ENCODE data around the gene GPD1. TPM values are rescaled to one million over a fixed set of nuclear protein-coding genes. Genes with fewer than 3 reads are reported as not detected.

Gene GPD1
- total RNA-seq, 2 donors from 2014 or later: 7.0 to 232 TPM

- no peak for DNase-seq
Measured at GRCh38 chr12:50086148-50086547, 17.7 kb upstream of the GPD1 start.

GRCh38 chr12:50087151-50087550 lies 16.7 kb upstream of the GPD1 start:
- H3K27me3 ChIP-seq: no peaks in the 10 kb centered on the region
- H3K9me3 ChIP-seq: no peaks in the 10 kb centered on the region
- WGBS, 2 donors: 79 to 81% methylated on average over 9 of the region's 9 CpGs
- H3K27ac ChIP-seq: no peak overlapping the region
- intact Hi-C loops (cut with DNase I): no loop called here
- H3K4me3 ChIP-seq: no peak overlapping the region
- no peak for ATAC-seq
- DNase-seq: no peak
- TF ChIP-seq CTCF (IDR thresholded peaks at IDR 0.05): no peak
- TF ChIP-seq POLR2A (IDR thresholded peaks at IDR 0.05): no peak
- peaks cover 23% of the 10 kb centered on the region for H3K4me1 ChIP-seq
- H3K36me3 ChIP-seq (replicated peaks in 1 of 2; ENCODE audit: insufficient read depth in 1 of 2, low read depth in 2 of 2): peaks cover 3 to 21% of the 10 kb centered on the region in 2 donors

More at GRCh38 chr12:50086148-50086547, 17.7 kb upstream of the GPD1 start:
- no peak for TF ChIP-seq CTCF (IDR thresholded peaks at IDR 0.05)
- no peak for TF ChIP-seq POLR2A (IDR thresholded peaks at IDR 0.05)
- intact Hi-C loops (cut with DNase I): no loop called here
- no peak for ATAC-seq
- WGBS, 2 donors: 52 to 57% methylated on average over 5 of the region's 5 CpGs
- Histone ChIP-seq H3K27me3 (no peaks in the 10 kb centered on the region), H3K4me3 (no peak overlapping the region), H3K27ac (peak overlapping the region in 3 of 4 donors; percentile 86 to 96 (median 88)), H3K4me1 (peaks cover 23% of the 10 kb centered on the region), H3K36me3 (replicated peaks in 1 of 2; ENCODE audit: insufficient read depth in 1 of 2, low read depth in 2 of 2) (peaks cover 3 to 15% of the 10 kb centered on the region in 2 donors), H3K9me3 (no peaks in the 10 kb centered on the region)

GRCh38 chr12:50087995-50088394 lies 15.8 kb upstream of the GPD1 start:
- no peaks in the 10 kb centered on the region for H3K27me3 ChIP-seq
- DNase-seq: no peak
- H3K36me3 ChIP-seq (replicated peaks in 1 of 2; ENCODE audit: insufficient read depth in 1 of 2, low read depth in 2 of 2): peaks cover 3 to 25% of the 10 kb centered on the region in 2 donors
- no peak overlapping the region for H3K27ac ChIP-seq
- H3K4me1 ChIP-seq: peaks cover 23% of the 10 kb centered on the region
- 61 to 82% methylated on average over 3 of the region's 3 CpGs for WGBS, 2 donors
- intact Hi-C loops (cut with DNase I): no loop called here
- no peaks in the 10 kb centered on the region for H3K9me3 ChIP-seq
- TF ChIP-seq POLR2A (IDR thresholded peaks at IDR 0.05): no peak
- no peak for TF ChIP-seq CTCF (IDR thresholded peaks at IDR 0.05)
- no peak overlapping the region for H3K4me3 ChIP-seq
- ATAC-seq: no peak

GRCh38 chr12:50088577-50089335 lies 15.1 kb upstream of the GPD1 start:
- Histone ChIP-seq H3K27ac (peak overlapping the region in 1 of 4 donors; percentile 1), H3K27me3 (no peaks in the 10 kb centered on the region), H3K4me1 (peaks cover 23% of the 10 kb centered on the region), H3K9me3 (no peaks in the 10 kb centered on the region), H3K36me3 (replicated peaks in 1 of 2; ENCODE audit: insufficient read depth in 1 of 2, low read depth in 2 of 2) (peaks cover 3 to 32% of the 10 kb centered on the region in 2 donors), H3K4me3 (no peak overlapping the region)
- peak; percentile 64 to 79 (median 72) for DNase-seq
- intact Hi-C loops (cut with DNase I): no loop called here
- peak; percentile 25 for ATAC-seq
- TF ChIP-seq CTCF (IDR thresholded peaks at IDR 0.05) (peak; percentile 29 to 78 (median 68)), POLR2A (IDR thresholded peaks at IDR 0.05) (no peak)
- 13% methylated on average over 3 of the region's 3 CpGs for WGBS, 2 donors

- 86 to 88% methylated on average over 7 of the region's 7 CpGs for WGBS, 2 donors
- Histone ChIP-seq H3K9me3 (no peaks in the 10 kb centered on the region), H3K36me3 (replicated peaks in 1 of 2; ENCODE audit: insufficient read depth in 1 of 2, low read depth in 2 of 2) (peaks cover 3 to 40% of the 10 kb centered on the region in 2 donors), H3K27ac (no peak overlapping the region), H3K27me3 (no peaks in the 10 kb centered on the region), H3K4me3 (no peak overlapping the region), H3K4me1 (peaks cover 20% of the 10 kb centered on the region)
- intact Hi-C loops (cut with DNase I): no loop called here
- no peak for DNase-seq
- no peak for ATAC-seq
- no peak for TF ChIP-seq CTCF (IDR thresholded peaks at IDR 0.05)
- no peak for TF ChIP-seq POLR2A (IDR thresholded peaks at IDR 0.05)
Measured at GRCh38 chr12:50089730-50090129, 14.1 kb upstream of the GPD1 start.
